NCI-H128 (cell line): Measurements from ENCODE around the gene ATP6V0B.

Source experiments
- DNase-seq: peaks from one replicate; lab custom pipeline; 2025; ENCODE audit not compliant: unreplicated experiment; lab: John Stamatoyannopoulos, UW

Gene ATP6V0B

GRCh38 chr1:44025816-44026215, 51.1 kb downstream of the ATP6V0B start:
- DNase-seq = no peak

- DNase-seq = no peak
Observed at GRCh38 chr1:44027320-44027719, 52.6 kb downstream of the ATP6V0B start.
